ENCODE data around the gene PHACTR1. TPM values are rescaled to one million over a fixed set of nuclear protein-coding genes. Genes with fewer than 3 reads are reported as not detected.
"Not testable (repeated sequence)": the region's sequence is repeated elsewhere in the genome, so short reads cannot be mapped to it uniquely, and the experiment has no call there.

PHACTR1 gene
- total RNA-seq, 1 experiment from 2014 or later, result 4.1 TPM

- no peak for DNase-seq (ENCODE audit: low read depth)
Measured at GRCh38 chr6:13152764-13153163, 436.2 kb downstream of the PHACTR1 start.

GRCh38 chr6:13156381-13156780 is 439.8 kb downstream of the PHACTR1 start:
- DNase-seq (ENCODE audit: low read depth), result peak; percentile 46

GRCh38 chr6:13157293-13157692 is 440.7 kb downstream of the PHACTR1 start:
- no peak for DNase-seq (ENCODE audit: low read depth)

- peak; percentile 38 for DNase-seq (ENCODE audit: low read depth)
Measured at GRCh38 chr6:13159300-13159699, 442.7 kb downstream of the PHACTR1 start.

- not testable (repeated sequence) for DNase-seq (ENCODE audit: low read depth)
Measured at GRCh38 chr6:13159822-13160221, 443.3 kb downstream of the PHACTR1 start.

GRCh38 chr6:13163161-13163944 is 446.8 kb downstream of the PHACTR1 start:
- DNase-seq (ENCODE audit: low read depth), result no peak

- DNase-seq (ENCODE audit: low read depth), result no peak
Measured at GRCh38 chr6:13164291-13164690, 447.7 kb downstream of the PHACTR1 start.

GRCh38 chr6:13165502-13166172 is 449.1 kb downstream of the PHACTR1 start:
- DNase-seq (ENCODE audit: low read depth), result peak; percentile 58

GRCh38 chr6:13166269-13166668 is 449.7 kb downstream of the PHACTR1 start:
- no peak for DNase-seq (ENCODE audit: low read depth)

GRCh38 chr6:13166916-13167315 is 450.3 kb downstream of the PHACTR1 start:
- no peak for DNase-seq (ENCODE audit: low read depth)

GRCh38 chr6:13172291-13172690 is 455.7 kb downstream of the PHACTR1 start:
- no peak for DNase-seq (ENCODE audit: low read depth)

GRCh38 chr6:13175087-13175486 is 458.5 kb downstream of the PHACTR1 start:
- DNase-seq (ENCODE audit: low read depth), result no peak

GRCh38 chr6:13175759-13176158 is 459.2 kb downstream of the PHACTR1 start:
- DNase-seq (ENCODE audit: low read depth), result no peak

- DNase-seq (ENCODE audit: low read depth), result no peak
Measured at GRCh38 chr6:13177664-13178063, 461.1 kb downstream of the PHACTR1 start.

- DNase-seq (ENCODE audit: low read depth), result peak; percentile 18
Measured at GRCh38 chr6:13178107-13178506, 461.5 kb downstream of the PHACTR1 start.

GRCh38 chr6:13180538-13180937 is 464.0 kb downstream of the PHACTR1 start:
- DNase-seq (ENCODE audit: low read depth), result no peak

- DNase-seq (ENCODE audit: low read depth), result no peak
Measured at GRCh38 chr6:13181393-13181792, 464.8 kb downstream of the PHACTR1 start.

- DNase-seq (ENCODE audit: low read depth), result peak; percentile 44
Measured at GRCh38 chr6:13183415-13184088, 467.0 kb downstream of the PHACTR1 start.

GRCh38 chr6:13184089-13184468 is 467.5 kb downstream of the PHACTR1 start:
- no peak for DNase-seq (ENCODE audit: low read depth)

- DNase-seq (ENCODE audit: low read depth), result no peak
Measured at GRCh38 chr6:13184547-13184946, 468.0 kb downstream of the PHACTR1 start.

- no peak for DNase-seq (ENCODE audit: low read depth)
Measured at GRCh38 chr6:13186861-13187260, 470.3 kb downstream of the PHACTR1 start.

GRCh38 chr6:13187692-13188091 is 471.1 kb downstream of the PHACTR1 start:
- DNase-seq (ENCODE audit: low read depth), result no peak

GRCh38 chr6:13188306-13188705 is 471.7 kb downstream of the PHACTR1 start:
- no peak for DNase-seq (ENCODE audit: low read depth)

Measured in Daoy (cell line).